HL-60/S4 treated with phorbol 12-myristate 13-acetate at 8.2 ng/mL for 4 days and 3 days (cell line): ENCODE data around the gene LPAR2.
"Not testable (repeated sequence)": the region's sequence is repeated elsewhere in the genome, so short reads cannot be mapped to it uniquely, and the experiment has no call there.

ENCODE experiments used
- in situ Hi-C: fragments of 300-500 bp; cut with MboI; formaldehyde crosslinking; loops from 2 replicates; pipeline ENCODE4 v1.15.0; 2022; ENCODE audit warnings: low sequenced_read_pairs

LPAR2 gene

DNA sequence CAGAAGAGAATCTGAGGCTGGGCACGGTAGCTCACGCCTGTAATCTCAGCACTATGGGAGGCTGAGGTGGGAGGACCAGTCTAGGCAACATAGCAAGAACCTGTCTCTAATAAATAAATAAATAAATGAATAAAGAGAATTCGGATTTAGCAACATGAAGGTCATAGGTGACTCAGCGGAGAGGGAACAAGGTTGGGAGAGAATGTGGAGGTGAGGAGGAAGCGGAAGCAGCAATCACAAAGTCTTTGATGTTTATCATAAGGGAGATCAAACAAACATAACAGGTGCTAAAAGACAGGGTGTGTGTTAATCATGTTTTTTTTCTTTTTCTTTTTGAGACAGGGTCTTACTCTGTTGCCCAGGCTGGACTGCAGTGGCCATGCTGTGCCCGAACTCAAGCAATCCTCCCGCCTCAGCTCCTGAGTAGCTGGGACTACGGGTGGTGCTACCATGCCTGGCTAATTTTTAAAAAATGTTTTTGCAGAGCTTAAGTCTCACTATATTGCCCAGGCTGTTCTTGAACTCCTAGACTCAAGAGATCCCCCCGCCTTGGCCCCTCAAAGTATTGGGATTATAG, 25.8 kb downstream of the LPAR2 start:
- in situ Hi-C loops, result no loop called here

DNA sequence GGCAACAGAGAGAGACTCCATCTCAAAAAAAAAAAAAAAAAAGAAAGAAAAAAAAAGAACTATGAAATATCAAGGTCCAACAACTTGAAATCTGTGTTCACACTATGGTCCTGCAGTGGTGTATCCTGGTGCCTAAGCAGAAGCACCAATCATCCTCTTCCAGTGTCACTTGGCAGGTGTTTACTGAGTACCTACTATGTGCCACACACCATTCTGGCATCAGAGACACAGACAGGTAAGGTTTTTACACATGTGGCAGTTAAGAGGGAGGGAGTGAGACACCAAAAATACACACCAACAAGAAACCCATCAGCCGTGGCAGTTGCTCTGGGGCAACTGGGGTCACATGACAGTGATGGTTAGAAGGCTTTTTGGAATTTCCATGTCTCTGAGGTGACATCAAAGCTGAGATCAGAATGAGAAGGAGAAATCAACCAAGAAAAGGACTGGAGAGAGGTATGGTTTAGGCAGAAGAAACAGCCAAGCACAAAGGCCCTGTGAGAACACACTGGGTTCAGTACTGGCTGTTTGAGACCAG, 27.2 kb downstream of the LPAR2 start:
- in situ Hi-C loops, result no loop called here

DNA sequence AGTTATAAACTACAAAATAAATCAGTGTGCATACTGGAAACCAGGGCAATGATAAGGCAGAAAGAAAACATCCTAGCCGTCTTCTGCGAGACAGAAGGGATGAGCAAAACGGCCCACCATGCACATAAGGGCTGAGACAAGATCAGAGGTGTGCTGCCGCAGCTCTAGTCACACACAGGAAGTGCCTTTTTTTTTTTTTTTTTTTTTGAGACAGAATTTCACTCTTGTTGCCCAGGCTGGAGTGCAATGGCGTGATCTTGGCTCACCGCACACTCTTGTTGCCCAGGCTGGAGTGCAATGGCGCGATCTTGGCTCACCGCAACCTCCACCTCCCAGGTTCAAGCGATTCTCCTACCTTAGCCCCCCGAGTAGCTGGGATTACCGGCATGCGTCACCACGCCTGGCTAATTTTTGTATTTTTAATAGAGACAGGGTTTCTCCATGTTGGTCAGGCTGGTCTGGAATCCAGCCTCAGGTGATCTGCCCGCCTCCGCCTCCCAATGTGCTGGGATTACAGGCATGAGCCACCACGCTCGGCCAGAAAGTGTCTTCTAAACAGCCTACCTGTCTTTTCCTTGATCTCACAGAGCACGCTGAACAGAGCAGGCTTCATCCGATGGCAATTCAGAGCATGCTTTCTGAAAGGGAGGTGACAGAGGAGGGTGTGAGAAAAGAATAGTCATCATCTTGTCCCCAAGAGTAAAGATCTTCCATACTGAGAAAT, 29.1 kb downstream of the LPAR2 start:
- in situ Hi-C loops, result not testable (repeated sequence)

DNA sequence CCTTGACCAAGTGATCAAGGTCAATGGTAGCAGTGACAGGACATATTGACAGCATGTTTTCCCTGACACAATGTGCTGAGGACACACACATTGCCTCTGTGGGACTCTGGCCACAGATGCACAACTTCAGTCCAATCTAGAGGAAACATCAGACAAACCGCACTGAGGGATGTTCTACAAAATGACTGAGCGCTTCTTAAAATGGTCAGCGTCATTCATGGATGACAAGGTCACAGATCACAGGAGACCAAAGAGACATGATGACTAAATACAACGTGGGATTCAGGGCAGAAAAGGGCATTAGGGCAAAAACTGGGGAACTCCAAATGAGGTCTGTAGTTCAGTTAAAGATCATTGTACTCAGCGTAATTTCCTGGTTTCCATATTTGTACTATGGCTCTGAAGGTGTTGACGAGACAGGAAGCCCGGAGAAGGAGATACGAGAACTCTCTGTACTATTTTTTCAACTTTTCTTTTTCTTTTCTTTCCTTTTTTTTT, 30.2 kb downstream of the LPAR2 start:
- in situ Hi-C loops, result no loop called here

DNA sequence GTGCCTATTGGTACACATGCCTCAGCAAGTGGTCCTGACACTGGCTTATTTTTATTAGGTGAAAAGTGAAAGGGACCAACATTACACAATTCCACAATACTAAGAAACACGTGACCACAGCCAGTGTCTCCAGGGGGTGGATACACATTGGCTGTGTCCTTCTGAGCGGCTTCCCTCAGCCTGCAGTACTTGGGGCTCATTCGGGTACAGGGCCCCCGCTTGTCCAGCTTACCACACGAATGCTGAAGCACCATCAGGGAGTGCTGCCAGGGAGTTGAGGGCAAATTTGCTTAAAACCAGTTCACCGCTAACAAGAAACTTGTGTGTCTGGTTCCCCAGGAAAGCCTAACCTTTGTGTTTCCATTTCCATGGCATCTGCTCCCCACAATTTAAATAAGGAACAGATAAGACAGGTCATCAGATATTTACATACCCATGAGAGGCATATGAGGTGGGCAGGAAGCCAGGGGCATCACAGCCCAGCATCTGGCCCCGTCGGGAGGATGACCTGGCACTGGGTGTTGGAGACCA, 32.8 kb downstream of the LPAR2 start:
- in situ Hi-C loops, result no loop called here

DNA sequence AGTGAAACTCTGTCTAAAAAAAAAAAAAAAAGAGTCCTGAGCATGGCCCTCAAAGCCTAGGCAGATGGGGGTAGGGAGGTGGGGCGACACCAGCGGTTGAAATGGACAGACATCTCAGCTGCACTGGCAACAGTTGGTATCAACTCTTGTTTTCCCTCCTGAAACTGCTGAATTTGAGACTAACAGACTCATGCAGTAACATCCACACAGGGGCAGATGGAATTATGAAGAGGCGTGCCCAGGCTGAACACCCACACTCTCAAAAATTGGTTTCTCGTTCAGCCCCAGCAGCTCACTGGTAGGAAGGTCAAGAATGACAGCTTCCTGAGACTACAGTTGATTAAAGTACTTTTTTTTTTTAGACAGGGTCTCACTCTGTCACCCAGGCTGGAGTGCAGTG, 33.6 kb downstream of the LPAR2 start:
- in situ Hi-C loops, result no loop called here

DNA sequence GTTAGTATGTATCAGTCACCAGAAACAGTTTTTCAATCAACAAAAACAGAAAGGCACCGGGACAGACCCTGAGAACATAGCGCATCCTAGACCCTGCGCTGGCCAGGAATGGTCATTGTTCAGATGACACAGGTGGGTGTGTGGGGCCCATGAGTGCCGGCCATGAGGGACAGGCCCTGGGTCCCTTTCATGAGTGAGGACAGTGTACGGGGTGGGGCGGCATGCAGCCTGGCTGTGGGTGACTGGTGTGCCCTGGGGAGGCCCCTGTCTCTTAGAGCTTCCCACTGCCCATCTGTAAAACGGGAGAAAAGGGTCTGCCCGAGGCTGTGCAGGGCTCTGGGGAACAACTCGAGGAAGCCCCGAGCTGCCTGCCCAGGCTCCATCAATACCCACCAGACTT, 35.3 kb downstream of the LPAR2 start:
- in situ Hi-C loops, result no loop called here

DNA sequence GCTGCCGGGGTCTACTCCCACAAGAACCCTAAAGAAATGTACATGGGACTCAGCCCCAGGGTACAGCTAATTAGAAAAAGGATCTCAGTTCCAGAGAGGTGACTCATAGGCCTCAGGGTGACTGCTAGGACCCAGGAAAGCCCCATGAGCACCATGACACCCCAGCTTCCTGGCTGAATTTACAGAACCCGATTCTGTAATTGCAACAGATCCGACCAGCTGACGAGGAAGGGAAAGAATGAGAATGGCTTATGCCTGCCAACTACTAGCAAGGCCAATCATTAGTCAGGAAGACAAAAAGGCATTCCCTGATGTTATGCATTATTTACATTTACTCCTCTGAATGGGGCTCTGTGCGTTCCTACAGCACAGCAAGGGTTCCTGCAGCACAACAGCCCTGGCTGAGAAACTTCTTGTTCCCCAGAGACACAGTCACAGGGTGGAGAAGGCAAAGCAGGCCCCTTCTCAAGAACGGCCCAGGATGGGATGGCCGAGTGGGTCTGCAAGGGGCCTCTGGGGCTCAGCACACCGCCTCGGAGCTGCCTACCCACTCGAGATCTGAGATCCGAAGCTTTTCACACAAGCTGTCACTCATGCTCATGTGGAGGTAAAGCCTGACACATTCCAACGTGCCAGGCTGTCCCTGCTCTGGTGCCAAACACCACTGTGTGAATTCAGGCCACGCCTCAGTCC, 36.7 kb downstream of the LPAR2 start:
- in situ Hi-C loops, result no loop called here

DNA sequence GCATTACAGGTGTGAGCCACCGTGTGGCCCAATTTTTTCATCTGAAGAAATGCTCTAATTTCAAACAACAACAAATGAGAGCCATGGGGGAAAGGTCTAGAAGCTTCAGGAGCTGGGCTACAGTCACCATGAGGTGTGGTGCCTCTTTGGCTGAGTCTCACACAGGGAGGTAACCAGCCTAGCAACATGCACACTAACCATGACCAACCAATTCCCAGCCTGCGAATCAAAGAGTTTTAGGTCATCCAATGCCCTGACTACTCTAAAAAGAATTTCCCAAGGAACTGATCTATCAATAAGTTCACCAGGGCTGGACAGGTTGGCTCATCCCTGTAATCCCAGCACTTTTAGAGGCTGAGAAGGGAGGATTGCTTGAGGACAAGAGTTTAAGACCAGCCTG, 39.5 kb downstream of the LPAR2 start:
- in situ Hi-C loops, result no loop called here

DNA sequence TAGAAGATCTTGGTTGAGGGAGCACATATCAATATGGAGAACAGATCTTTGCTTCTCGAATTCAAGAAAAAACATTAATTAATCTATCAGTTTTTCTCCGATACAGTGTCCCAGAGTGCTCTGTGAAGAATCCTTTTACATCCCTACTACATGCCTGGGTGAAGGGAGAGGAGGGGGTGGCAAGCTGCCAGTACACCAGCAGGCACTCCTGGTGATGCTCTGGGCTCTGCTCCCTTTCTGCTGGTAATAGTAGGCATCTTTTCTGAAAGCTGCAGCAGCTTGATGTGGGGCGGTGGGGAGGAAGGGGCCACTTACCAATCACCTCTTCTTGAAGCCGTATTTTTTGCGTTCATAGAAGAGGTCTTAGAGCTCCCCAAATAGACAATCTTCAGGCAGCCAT, 40.2 kb downstream of the LPAR2 start:
- in situ Hi-C loops, result no loop called here

DNA sequence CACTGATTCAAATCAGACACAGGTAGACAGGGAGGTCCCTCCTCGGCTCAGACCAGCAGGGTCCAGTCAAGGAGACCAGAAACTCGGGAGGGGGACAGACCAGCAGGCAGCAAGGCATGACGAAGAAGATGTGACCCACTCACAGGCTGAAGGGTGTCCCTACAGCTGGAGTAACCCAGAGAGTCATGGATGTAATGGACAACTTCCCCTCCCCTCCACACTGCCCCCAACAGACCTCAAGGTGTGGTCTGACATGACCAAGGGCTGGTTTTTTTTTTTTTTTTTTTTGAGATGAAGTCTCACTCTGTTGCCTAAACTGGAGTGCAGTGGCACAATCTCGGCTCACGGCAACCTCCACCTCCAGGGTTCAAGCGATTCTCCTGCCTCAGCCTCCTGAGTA, 43.7 kb downstream of the LPAR2 start:
- in situ Hi-C loops, result no loop called here

DNA sequence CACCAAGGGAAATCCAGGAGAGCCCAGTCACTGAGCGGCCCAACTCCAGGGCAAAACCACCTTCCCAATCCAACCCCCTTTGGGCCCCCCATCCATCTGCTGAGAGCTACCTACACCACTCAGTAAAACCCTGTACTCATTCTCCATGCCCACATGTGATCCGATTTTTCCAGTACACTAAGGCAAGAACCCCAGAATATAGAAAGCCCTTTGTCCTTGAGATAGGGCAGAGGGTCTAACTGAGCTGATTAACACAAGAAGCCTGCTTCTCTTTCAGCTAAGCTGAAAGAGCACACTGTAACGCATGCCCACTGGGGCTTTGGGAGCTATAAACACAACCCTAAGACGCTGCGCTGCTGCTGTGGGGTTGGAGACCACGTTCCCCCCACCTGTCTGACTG, 45.5 kb downstream of the LPAR2 start:
- in situ Hi-C loops, result no loop called here

DNA sequence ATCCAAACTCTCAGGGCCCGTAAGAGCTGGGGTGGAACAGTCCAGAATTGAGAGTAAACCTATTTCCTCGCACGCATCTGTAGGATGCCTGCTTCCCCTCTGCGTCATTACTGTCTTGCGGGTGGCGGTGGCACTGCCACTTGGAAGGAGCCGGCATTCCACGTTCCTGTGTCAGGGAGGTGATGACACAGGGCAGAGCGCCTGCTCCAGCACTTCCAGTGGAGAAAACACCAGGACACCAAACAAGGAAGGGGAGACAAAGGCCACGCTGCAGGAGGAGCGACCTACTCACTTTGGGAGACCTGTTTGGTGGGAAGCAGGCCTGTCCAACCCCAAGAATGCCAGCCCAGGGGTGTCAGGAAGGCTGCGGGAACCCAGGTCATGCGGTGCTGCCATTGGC, 46.6 kb downstream of the LPAR2 start:
- in situ Hi-C loops, result no loop called here

DNA sequence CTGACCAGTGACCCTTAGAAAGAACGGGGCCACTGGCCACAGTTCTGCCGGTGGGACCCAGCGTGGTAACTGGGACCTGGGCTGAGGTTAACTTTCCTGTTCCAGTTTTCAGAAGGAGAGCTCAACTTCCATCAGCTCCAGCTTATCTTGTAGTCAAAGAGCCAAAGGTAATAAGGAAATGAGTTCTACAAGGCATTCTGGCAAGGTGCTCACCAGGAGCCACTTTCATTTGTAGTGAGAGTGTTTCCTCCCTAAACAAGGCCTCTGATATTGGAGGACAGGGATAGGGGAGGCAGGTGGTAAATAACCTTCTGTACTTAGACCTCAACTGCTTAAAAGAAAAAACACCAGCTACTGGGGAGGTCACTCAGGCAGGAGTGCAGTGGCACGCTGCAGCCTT, 47.6 kb downstream of the LPAR2 start:
- in situ Hi-C loops, result no loop called here

DNA sequence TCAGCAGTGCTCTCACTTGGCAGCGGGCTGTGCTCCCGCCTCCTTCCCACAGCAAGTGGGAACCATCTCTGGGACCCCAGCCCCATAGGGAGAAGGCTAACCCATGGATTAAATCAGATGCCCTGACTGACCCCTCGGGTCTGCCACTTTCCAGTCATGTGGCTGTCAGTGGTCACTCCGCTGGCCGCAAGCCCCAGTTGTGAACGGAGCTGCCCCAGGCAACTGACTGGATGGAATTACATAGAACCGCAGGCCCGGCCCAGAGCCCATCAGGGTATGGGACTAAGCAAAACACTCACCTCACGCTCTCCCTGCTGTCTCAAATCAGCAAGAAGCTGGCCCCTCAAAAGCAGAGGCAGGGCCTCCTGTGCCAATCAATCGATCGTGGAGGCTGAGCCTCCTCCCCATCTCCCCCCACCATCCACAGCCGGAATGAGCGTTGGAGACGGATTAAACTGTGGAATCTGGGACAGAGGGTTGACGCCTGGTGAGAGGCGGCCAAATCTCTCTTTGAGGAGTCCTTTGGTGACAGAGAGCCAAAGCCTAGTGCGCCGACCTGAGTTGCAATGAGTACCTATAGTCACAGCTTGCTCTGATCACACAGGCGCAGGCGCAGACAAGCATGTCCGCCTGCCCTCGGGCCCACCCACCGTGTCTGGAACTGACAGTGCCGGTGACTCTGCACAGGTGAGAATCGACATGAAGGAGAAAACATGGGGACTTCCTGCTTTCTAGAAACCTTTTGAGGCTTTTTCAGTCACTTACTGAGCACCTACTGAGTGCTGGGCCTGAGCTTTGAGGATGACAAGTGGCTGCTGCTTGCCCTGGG, 48.3 kb downstream of the LPAR2 start:
- in situ Hi-C loops, result no loop called here

DNA sequence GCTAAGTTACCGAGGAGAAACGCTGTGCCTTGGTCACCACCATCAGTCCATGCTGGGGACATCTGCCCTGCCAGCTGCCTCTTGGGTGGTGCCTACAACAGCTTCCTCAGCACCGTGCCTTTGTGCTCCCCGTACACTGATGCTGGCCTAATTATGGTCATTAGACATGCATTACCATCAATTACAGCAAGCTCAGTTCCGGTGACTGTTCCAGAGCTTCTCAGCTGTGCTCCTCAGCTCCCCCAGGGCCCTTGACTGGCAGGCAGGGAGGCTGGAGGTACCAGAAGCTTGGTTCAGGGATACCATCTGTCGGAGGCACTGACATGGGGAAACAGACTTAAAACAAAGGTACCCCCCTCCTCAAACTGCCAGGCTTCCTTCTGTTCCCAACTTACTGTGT, 49.8 kb downstream of the LPAR2 start:
- in situ Hi-C loops, result no loop called here

DNA sequence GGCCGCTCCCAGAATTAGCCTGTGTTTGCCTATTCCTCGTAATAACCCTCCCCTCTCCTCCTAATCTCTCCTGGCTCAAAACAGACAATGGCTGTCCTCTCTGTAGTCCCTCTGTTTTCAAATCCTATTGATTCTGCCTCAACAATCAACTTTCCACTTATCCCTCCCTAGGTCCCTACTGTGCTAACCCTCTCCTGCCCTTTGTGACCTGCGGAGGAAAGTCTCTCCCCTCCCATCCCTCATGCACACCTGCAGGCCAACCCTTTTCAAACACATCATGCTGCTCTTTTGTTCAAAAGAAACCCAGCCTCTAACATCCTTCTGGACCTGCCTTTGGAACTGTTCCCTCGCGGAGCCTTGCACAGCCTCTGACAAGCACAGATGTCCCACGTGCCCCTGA, 52.6 kb downstream of the LPAR2 start:
- in situ Hi-C loops, result no loop called here
